ENCODE measurements around the gene GTF2A1.

GRCh38 chr14:81264671-81265070, 43.9 kb upstream of the GTF2A1 start:
- TF ChIP-seq CTCF (IDR thresholded peaks at IDR 0.05 in 4 of 5, conservative IDR thresholded peaks at IDR 0.05 in 1 of 5) (no peak), POLR2A (IDR thresholded peaks at IDR 0.05) (no peak)
